Liver (tissue), 5 donors: ENCODE results near the gene SH3D19. TPM values are rescaled to one million over a fixed set of nuclear protein-coding genes. Genes with fewer than 3 reads are reported as not detected.

Source experiments
- polyA plus RNA-seq, 2 donors: library from polyadenylated mRNA; stranded (reverse) in 1 of 2; unstranded in 1 of 2; fragments of 200-250 nt in 1 of 2; fragments of >200 nt in 1 of 2; fragmentation: Nextera tagmentation in 1 of 2; extraction: Ambion mirVana in 1 of 2; gene quantifications; one replicate each; pipeline versions ENCODE4 v1.2.1 to v1.2.3, GENCODE V29; 2013 to 2015
- small RNA-seq: library from RNA; depleted of rRNA; stranded (forward); fragments of <200 nt; gene quantifications from one replicate; pipeline ENCODE3, GENCODE V24; 2014
- total RNA-seq, 2 donors: library from RNA; depleted of rRNA; stranded (reverse); fragments of >200 nt; gene quantifications; one replicate each; pipeline ENCODE4 v1.2.3, GENCODE V29; 2014
- donor health status: healthy.
- donor health status: healthy.
- donor health status: healthy.

SH3D19 gene
- total and polyA plus RNA-seq, 4 donors: 11.0 to 22.2 (median 17.1) TPM

Small RNA genes lying within 50 kb of the gene (small RNA-seq; reads per million reads assigned to genes)
- gene AC104819.2 (not detected), gene RNU6-1282P (not detected), gene SNORD73A (not detected), gene SNORD73B (0.33 reads per million, percentile 34 among the genes with 10 or more reads in this experiment)

Other genes starting within 250 kb of the SH3D19 start
- 1,000 to 10,000 TPM in 1 of 2 donors, 100 to 1,000 TPM in 1; 548 to 1,043 TPM for gene RPS3A, start 226.0 kb downstream of the SH3D19 start, total RNA-seq
- gene RPS3A, start 226.0 kb downstream of the SH3D19 start, polyA plus RNA-seq: 100 to 1,000 TPM; 337 to 627 TPM
- gene PRSS48, start 48.4 kb downstream of the SH3D19 start, total RNA-seq: not detected
- gene PRSS48, start 48.4 kb downstream of the SH3D19 start, polyA plus RNA-seq: under 1 TPM in 1 of 2 donors, not detected in 1; 0.64 TPM
- 1 to 10 TPM; 1.3 to 3.8 TPM for gene FHIP1A, start 83.6 kb upstream of the SH3D19 start, total RNA-seq
- gene FHIP1A, start 83.6 kb upstream of the SH3D19 start, polyA plus RNA-seq: under 1 TPM; 0.50 to 0.76 TPM